Duodenal mucosa (tissue), 2 donors: ENCODE data around the gene SPRED3.

Source experiments
- H3K27ac ChIP-seq: one replicate; pipeline ENCODE4 v1.7.0; 2013; ENCODE audit warnings: low read depth, low read length
- H3K27me3 ChIP-seq, 2 donors: one replicate each; pipeline ENCODE4 v1.7.0; 2013; ENCODE audit warnings: low read length in 2 of 2, control low read depth in 1 of 2; ENCODE audit not compliant: insufficient read depth in 2 of 2, control insufficient read depth in 1 of 2
- H3K36me3 ChIP-seq, 2 donors: one replicate each; pipeline ENCODE4 v1.7.0; 2013; ENCODE audit warnings: low read length in 2 of 2, control low read depth in 1 of 2; ENCODE audit not compliant: insufficient read depth in 2 of 2, control insufficient read depth in 1 of 2
- H3K4me1 ChIP-seq, 2 donors: one replicate each; pipeline ENCODE4 v1.7.0; 2013; ENCODE audit warnings: low read length in 2 of 2, control low read depth in 1 of 2; ENCODE audit not compliant: insufficient read depth in 2 of 2, control insufficient read depth in 1 of 2
- H3K4me3 ChIP-seq, 2 donors: one replicate each; pipeline ENCODE4 v1.7.0; 2013; ENCODE audit warnings: low read length in 2 of 2, low read depth in 1 of 2
- H3K9ac ChIP-seq, 2 donors: one replicate each; pipeline ENCODE4 v1.7.0; 2013; ENCODE audit warnings: low read length in 2 of 2, low read depth in 1 of 2
- H3K9me3 ChIP-seq, 2 donors: one replicate each; pipeline ENCODE4 v1.7.0; 2013; ENCODE audit warnings: low read length in 2 of 2, control low read depth in 1 of 2; ENCODE audit not compliant: control insufficient read depth in 1 of 2

Gene SPRED3

DNA sequence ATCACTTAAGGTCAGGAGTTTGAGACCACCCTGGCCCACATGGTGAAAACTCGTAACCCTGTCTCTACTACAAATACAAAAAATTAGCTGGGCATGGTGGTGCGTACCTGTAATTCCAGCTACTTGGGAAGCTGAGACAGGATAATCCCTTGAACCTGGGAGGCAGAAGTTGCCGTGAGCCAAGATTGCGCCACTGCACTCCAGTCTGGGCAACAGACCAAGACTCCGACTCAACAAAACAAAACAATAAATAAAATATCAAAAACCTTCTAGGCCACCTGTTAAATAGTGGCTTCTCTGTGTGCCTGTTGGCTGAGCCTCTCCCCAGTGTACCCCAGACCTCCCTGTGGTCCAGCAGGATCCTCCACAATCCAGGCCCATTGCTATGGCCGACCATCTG is 17.4 kb upstream of the SPRED3 start:
- Histone ChIP-seq H3K27me3 (peaks cover 0 to 10% of the 10 kb centered on the region in 2 donors), H3K4me1 (peaks cover 12 to 16% of the 10 kb centered on the region in 2 donors), H3K9me3 (no peaks in the 10 kb centered on the region), H3K36me3 (peaks cover 0 to 3% of the 10 kb centered on the region in 2 donors), H3K27ac (no peak overlapping the region), H3K4me3 (no peak overlapping the region), H3K9ac (no peak overlapping the region)

DNA sequence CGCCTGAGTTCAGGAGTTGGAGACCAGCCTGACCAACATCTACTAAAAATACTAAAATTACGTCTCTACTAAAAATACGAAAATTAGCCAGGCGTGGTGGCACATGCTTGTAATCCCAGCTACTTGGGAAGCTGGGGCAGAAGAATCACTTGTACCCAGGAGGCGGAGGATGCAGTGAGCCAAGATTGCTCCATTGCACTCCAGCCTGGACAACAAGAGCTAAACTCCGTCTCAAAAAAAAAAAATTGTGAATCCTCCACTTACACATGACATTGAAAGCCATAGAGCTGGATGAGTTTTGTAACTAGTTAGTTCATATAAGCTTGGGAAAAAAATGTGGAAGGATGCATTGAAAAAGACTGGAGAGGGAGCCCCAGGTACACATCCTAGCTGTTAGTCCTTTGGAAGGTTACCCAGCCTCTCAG is 14.6 kb upstream of the SPRED3 start:
- H3K36me3 ChIP-seq, result peaks cover under 1 to 17% of the 10 kb centered on the region in 2 donors
- H3K27ac ChIP-seq, result peak overlapping the region; percentile 70
- peak overlapping the region; percentile 56 to 73 for H3K9ac ChIP-seq

DNA sequence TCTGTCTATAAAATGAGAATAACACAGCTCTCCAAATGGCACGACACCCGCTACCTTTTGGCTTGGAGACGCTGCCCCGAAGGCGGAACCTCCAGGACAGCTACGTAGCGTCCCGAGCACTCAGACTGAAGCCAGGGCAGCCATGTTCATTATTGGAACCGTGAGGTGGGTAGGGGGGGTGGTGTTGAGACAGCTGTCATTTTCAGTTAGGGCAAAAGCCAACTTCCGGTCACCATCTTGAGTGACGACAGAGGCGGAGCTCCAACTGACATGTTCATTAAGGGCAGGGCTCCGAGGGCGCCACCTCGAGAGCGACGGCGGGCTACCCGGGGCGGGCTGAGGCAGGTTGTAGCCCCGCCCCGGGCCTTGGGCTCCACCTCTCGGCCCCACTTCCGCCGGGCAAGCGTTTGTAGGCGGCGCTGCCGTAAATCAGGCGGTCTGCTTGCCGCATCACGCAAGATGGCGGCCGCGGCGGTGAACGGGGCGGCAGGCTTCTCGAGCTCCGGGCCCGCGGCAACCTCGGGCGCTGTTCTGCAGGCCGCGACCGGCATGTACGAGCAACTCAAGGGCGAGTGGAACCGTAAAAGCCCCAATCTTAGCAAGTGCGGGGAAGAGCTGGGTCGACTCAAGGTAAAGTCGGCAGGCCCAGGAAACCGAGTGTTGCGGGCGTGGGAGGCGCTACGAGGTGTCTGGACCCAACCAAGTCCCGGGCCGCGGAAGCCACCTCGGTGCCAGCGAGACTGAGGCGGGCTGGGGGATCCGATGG is 14.0 kb upstream of the SPRED3 start, which contains the start of gene PSMD8:
PSMD8 (plus strand) TSS at position 240 of the 766 bp plus-strand sequence; CDS start at position 271, 31 bp downstream.
- Histone ChIP-seq H3K27me3 (no peaks in the 10 kb centered on the region), H3K9me3 (no peaks in the 10 kb centered on the region), H3K9ac (peak within 1 kb of the TSS; percentile 73 to 97), H3K27ac (peak within 1 kb of the TSS; percentile 79), H3K4me3 (peak within 1 kb of the TSS; percentile 83 to 88), H3K4me1 (peaks cover 13 to 25% of the 10 kb centered on the region in 2 donors), H3K36me3 (peaks cover 4 to 23% of the 10 kb centered on the region in 2 donors)

More for the DNA sequence above, 14.6 kb upstream of the SPRED3 start:
- no peaks in the 10 kb centered on the region for H3K9me3 ChIP-seq
- H3K4me3 ChIP-seq, result peak overlapping the region; percentile 73 to 75
- H3K27me3 ChIP-seq, result no peaks in the 10 kb centered on the region
- peaks cover 13 to 25% of the 10 kb centered on the region in 2 donors for H3K4me1 ChIP-seq

DNA sequence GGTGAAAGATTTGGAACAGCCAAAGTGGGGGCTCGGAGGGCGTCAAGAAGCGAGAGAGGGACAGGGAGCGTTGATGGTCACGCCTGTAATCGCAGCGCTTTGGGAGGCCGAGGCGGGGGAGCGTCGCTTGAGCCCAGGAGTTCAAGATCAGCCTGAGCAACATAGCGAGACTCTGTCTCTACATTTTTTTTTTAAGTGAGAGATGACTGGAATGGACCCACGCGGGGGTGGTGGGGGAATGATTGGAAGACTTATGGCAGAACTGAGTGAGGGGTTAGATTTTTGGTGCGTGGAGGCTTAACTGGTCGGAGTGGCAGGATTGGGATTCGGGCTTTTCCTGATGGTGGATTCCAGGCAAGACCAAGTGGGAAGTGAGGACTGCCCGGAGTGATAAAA is 13.4 kb upstream of the SPRED3 start:
- Histone ChIP-seq H3K27me3 (no peaks in the 10 kb centered on the region), H3K36me3 (peaks cover 4 to 29% of the 10 kb centered on the region in 2 donors), H3K4me1 (peaks cover 13 to 24% of the 10 kb centered on the region in 2 donors), H3K9ac (peak overlapping the region; percentile 67 to 97), H3K27ac (peak overlapping the region; percentile 79), H3K9me3 (no peaks in the 10 kb centered on the region), H3K4me3 (peak overlapping the region; percentile 83 to 88)

- Histone ChIP-seq H3K4me1 (peaks cover 9 to 20% of the 10 kb centered on the region in 2 donors), H3K9ac (peak overlapping the region; percentile 67 to 97), H3K27ac (no peak overlapping the region), H3K27me3 (no peaks in the 10 kb centered on the region), H3K36me3 (peaks cover 5 to 34% of the 10 kb centered on the region in 2 donors), H3K4me3 (peak overlapping the region; percentile 83 to 88), H3K9me3 (no peaks in the 10 kb centered on the region)
Observed at GRCh38 chr19:38375748-38376147, 12.7 kb upstream of the SPRED3 start.

DNA sequence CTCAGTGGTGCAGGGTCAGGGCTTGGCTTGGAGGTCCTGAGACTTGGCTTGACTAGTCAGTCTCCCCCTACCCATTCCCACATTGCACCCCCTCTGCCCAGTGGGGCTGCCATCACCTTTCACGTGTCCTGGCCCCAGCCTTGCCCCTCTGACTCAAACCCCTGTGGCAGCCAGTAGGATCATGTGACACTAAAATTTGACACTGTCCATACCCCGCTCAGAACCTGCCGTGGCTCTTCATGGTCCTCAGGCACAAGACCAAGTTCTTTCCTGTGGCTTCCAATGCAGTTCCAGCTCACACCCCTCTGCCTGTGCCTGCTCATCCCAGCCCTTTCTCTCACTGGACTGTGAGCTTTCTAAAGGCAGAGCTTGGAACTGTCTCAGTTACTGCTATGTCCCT is 11.9 kb upstream of the SPRED3 start:
- Histone ChIP-seq H3K36me3 (peaks cover 13 to 43% of the 10 kb centered on the region in 2 donors), H3K9me3 (no peaks in the 10 kb centered on the region), H3K4me1 (peaks cover 9 to 20% of the 10 kb centered on the region in 2 donors), H3K9ac (no peak overlapping the region), H3K4me3 (peak overlapping the region in 1 of 2 donors; percentile 83), H3K27ac (no peak overlapping the region), H3K27me3 (no peaks in the 10 kb centered on the region)

DNA sequence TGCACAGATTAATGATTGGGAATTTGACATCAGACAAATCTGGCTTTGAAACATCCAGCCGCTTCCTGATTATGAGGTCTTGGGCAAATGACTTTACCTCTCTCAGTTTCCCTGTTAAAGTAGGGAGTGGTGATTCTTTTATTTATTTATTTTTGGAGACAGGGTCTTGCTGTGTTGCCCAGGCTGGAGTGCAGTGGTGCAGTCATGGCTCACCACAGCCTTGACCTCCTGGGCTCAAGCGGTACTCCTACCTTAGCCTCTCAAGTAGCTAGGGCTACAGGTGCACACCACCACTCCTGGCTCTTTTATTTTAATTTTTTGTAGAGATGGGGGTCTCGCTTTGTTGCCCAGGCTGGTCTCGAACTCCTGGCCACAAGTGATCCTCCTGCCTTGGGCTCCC is 11.4 kb upstream of the SPRED3 start:
- Histone ChIP-seq H3K27ac (no peak overlapping the region), H3K9ac (no peak overlapping the region), H3K9me3 (no peaks in the 10 kb centered on the region), H3K4me1 (peaks cover 9 to 20% of the 10 kb centered on the region in 2 donors), H3K27me3 (no peaks in the 10 kb centered on the region), H3K36me3 (peaks cover 18 to 47% of the 10 kb centered on the region in 2 donors), H3K4me3 (no peak overlapping the region)

GRCh38 chr19:38378866-38379265 is 9.6 kb upstream of the SPRED3 start:
- Histone ChIP-seq H3K9me3 (no peaks in the 10 kb centered on the region), H3K27me3 (no peaks in the 10 kb centered on the region), H3K4me3 (no peak overlapping the region), H3K27ac (no peak overlapping the region), H3K9ac (no peak overlapping the region), H3K36me3 (peaks cover 22 to 63% of the 10 kb centered on the region in 2 donors), H3K4me1 (peaks cover 9 to 19% of the 10 kb centered on the region in 2 donors)

DNA sequence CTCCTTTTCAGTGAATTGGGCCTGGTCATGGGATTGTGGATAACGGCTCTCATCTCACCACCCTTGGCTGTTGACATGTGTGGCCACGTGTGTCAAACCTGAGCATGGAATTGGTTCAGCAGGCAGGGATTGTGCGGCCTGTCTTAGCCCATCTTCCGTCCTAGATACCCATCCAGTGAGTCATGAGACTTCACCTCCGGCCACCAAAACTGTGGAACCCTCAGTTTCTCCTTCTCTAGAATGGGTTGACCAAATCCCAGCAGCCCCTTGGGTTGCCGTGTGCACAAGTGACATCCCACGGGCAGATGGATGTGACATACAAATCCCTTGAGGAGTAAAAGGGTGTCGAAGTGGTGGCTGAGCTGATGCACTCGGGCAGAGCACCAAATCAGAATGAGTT is 7.4 kb upstream of the SPRED3 start:
- H3K9ac ChIP-seq, result no peak overlapping the region
- no peak overlapping the region for H3K27ac ChIP-seq
- peaks cover 27 to 68% of the 10 kb centered on the region in 2 donors for H3K36me3 ChIP-seq
- no peaks in the 10 kb centered on the region for H3K9me3 ChIP-seq
- H3K4me1 ChIP-seq, result peaks cover 0 to 9% of the 10 kb centered on the region in 2 donors
- no peaks in the 10 kb centered on the region for H3K27me3 ChIP-seq
- H3K4me3 ChIP-seq, result no peak overlapping the region

DNA sequence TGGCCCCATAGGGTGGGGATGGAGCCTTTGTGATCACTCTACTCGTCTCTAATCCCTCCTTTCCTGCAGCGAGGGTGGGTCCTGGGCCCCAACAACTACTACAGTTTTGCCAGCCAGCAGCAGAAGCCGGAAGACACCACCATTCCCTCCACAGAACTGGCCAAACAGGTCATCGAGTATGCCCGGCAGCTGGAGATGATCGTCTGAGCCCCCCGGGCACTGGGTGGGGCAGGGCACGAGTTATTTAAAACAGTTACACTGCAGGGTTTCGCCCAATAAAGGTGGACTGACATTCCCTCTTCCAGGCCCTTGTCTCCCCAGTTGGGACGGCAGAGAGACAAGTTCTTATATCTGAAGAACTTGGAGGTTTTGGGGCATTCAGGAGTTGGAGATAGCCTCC is 5.3 kb upstream of the SPRED3 start:
- peaks cover 0 to 12% of the 10 kb centered on the region in 2 donors for H3K4me1 ChIP-seq
- no peak overlapping the region for H3K4me3 ChIP-seq
- H3K27me3 ChIP-seq, result no peaks in the 10 kb centered on the region
- H3K9me3 ChIP-seq, result no peaks in the 10 kb centered on the region
- no peak overlapping the region for H3K27ac ChIP-seq
- no peak overlapping the region for H3K9ac ChIP-seq
- H3K36me3 ChIP-seq, result peaks cover 27 to 57% of the 10 kb centered on the region in 2 donors
